Neutrophil (primary cell): ENCODE measurements around the gene PRMT9.
A peak's percentile ranks its signal among the peaks of the same experiment; 100 is the strongest.

Source experiments
- H3K27ac ChIP-seq: fragments of 200-600 bp; sonication (generic); 2 replicates; pipeline ENCODE4 v1.5.1; 2016; ENCODE audit warnings: mild to moderate bottlenecking, moderate library complexity
- H3K27me3 ChIP-seq: fragments of 200-600 bp; sonication (generic); 2 replicates; pipeline ENCODE4 v1.6.0; 2016; ENCODE audit warnings: mild to moderate bottlenecking
- H3K36me3 ChIP-seq: fragments of 200-600 bp; sonication (generic); 2 replicates; pipeline ENCODE4 v1.5.1; 2017
- H3K4me1 ChIP-seq, 2 experiments: fragments of 200-600 bp in 1 of 2; sonication (generic) in 1 of 2; 1 replicate in 1 of 2; 2 replicates in 1 of 2; pipeline versions ENCODE4 v1.5.1 to v1.6.1; 2013 to 2016; ENCODE audit warnings: low read depth in 1 of 2, low read length in 1 of 2, mild to moderate bottlenecking in 1 of 2, moderate library complexity in 1 of 2; ENCODE audit not compliant: control insufficient read depth in 1 of 2, insufficient read depth in 1 of 2
- H3K4me3 ChIP-seq, 2 experiments: fragments of 200-600 bp in 1 of 2; sonication (generic) in 1 of 2; 1 replicate in 1 of 2; 2 replicates in 1 of 2; pipeline ENCODE4 v1.5.1; 2013 to 2016; ENCODE audit warnings: low read depth in 1 of 2, low read length in 1 of 2, mild to moderate bottlenecking in 1 of 2, moderate library complexity in 1 of 2
- H3K9me3 ChIP-seq: fragments of 200-600 bp; sonication (generic); 2 replicates; pipeline ENCODE4 v1.5.1; 2016
- TF ChIP-seq, protein P1 (sequence below): fragments of 200-600 bp; sonication (generic); IDR thresholded peaks from 2 replicates; pipeline ENCODE4 v1.5.1; 2016; ENCODE audit warnings: antibody characterized with exemption

Gene PRMT9

GRCh38 chr4:147683717-147684700 is at the start of gene PRMT9:
Gene PRMT9, minus strand, starts transcription at chr4:147684163. Its CDS starts 176 bp downstream, at chr4:147683987.
- Histone ChIP-seq H3K4me3 (peak within 1 kb of the TSS; percentile 81 to 95), H3K36me3 (peaks cover 3% of the 10 kb centered on the region), H3K4me1 (peaks cover 16 to 19% of the 10 kb centered on the region in 2 experiments), H3K9me3 (no peaks in the 10 kb centered on the region), H3K27me3 (no peaks in the 10 kb centered on the region), H3K27ac (peak within 1 kb of the TSS; percentile 91)
- TF ChIP-seq, protein P1, sequence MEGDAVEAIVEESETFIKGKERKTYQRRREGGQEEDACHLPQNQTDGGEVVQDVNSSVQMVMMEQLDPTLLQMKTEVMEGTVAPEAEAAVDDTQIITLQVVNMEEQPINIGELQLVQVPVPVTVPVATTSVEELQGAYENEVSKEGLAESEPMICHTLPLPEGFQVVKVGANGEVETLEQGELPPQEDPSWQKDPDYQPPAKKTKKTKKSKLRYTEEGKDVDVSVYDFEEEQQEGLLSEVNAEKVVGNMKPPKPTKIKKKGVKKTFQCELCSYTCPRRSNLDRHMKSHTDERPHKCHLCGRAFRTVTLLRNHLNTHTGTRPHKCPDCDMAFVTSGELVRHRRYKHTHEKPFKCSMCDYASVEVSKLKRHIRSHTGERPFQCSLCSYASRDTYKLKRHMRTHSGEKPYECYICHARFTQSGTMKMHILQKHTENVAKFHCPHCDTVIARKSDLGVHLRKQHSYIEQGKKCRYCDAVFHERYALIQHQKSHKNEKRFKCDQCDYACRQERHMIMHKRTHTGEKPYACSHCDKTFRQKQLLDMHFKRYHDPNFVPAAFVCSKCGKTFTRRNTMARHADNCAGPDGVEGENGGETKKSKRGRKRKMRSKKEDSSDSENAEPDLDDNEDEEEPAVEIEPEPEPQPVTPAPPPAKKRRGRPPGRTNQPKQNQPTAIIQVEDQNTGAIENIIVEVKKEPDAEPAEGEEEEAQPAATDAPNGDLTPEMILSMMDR, result no peak

GRCh38 chr4:147732518-147733235 is 48.7 kb upstream of the PRMT9 start:
- Histone ChIP-seq H3K27me3 (peaks cover 42% of the 10 kb centered on the region), H3K9me3 (no peaks in the 10 kb centered on the region), H3K27ac (no peak overlapping the region), H3K4me1 (peaks cover 16 to 21% of the 10 kb centered on the region in 2 experiments), H3K36me3 (no peaks in the 10 kb centered on the region), H3K4me3 (peak overlapping the region; percentile 49 to 64)
- TF ChIP-seq, protein P1, result no peak

GRCh38 chr4:147731580-147732517 is 47.9 kb upstream of the PRMT9 start, which contains the start of gene ARHGAP10:
Gene ARHGAP10, plus strand, starts transcription at chr4:147732088. Its CDS starts 214 bp downstream, at chr4:147732302.
- TF ChIP-seq, protein P1, result no peak
- H3K4me3 ChIP-seq, result peak within 1 kb of the TSS; percentile 49 to 64
- H3K4me1 ChIP-seq, result peaks cover 16 to 21% of the 10 kb centered on the region in 2 experiments
- H3K27me3 ChIP-seq, result peaks cover 42% of the 10 kb centered on the region
- H3K36me3 ChIP-seq, result no peaks in the 10 kb centered on the region
- no peak within 1 kb of the TSS for H3K27ac ChIP-seq
- no peaks in the 10 kb centered on the region for H3K9me3 ChIP-seq

- TF ChIP-seq, protein P1, result no peak
- Histone ChIP-seq H3K36me3 (no peaks in the 10 kb centered on the region), H3K9me3 (no peaks in the 10 kb centered on the region), H3K4me1 (peaks cover 16 to 21% of the 10 kb centered on the region in 2 experiments), H3K4me3 (no peak overlapping the region), H3K27ac (no peak overlapping the region), H3K27me3 (peaks cover 42% of the 10 kb centered on the region)
Observed at GRCh38 chr4:147730333-147730732, 46.4 kb upstream of the PRMT9 start.
